Measurements from ENCODE around the gene RBP7. TPM values are rescaled to one million over a fixed set of nuclear protein-coding genes. Genes with fewer than 3 reads are reported as not detected.

The RBP7 gene
- total and polyA plus RNA-seq, 2 of the 4 experiments (the other 2 are of a cell fraction) = 0.17 TPM; not detected in 1

DNA sequence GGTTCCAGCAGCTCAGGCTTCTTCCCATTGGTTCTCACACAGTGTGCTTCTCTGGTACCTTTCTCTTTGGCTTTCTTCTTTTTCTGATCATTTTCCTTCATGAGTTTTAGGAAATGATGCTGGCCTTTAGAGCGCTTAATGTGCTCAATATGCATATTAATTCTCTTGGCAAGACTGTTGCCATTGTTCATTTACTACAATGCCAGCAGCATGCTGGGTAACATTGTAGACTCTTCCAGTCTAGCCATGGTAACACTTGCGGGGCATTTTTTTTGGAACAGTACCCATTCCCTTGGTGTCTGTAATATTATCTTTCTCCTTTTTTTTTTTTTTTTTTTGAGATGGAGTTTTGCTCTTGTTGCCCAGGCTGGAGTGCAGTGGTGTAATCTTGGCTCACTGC is 57.4 kb downstream of the RBP7 start:
- H3K27ac ChIP-seq (ENCODE audit: insufficient read depth, low read length) = no peak overlapping the region
- no peak overlapping the region for H4K8ac ChIP-seq (ENCODE audit: low read depth in 2 of 2, low read length in 2 of 2)
- H2BK15ac ChIP-seq (ENCODE audit: low read depth, low read length) = no peak overlapping the region
- H4K91ac ChIP-seq (ENCODE audit: insufficient read depth, low read depth, low read length) = no peak overlapping the region
- no peaks in the 10 kb centered on the region for H3K9me3 ChIP-seq (ENCODE audit: control insufficient read depth, insufficient read depth, low read length)
- ChIA-PET POLR2A (ENCODE audit: unreplicated experiment) (no interaction called here), CTCF (interaction anchor here (0.6 kb wide), 1 partner anchor 8 kb away, joined by 3 read pairs; no protein-coding TSS in a partner anchor)
- H3K18ac ChIP-seq (ENCODE audit: low read depth, low read length) = no peak overlapping the region
- ATAC-seq (ENCODE audit: low read depth) (no peak), DNase-seq (no peak)
- H3K56ac ChIP-seq (ENCODE audit: extremely low read depth, insufficient read depth, low read length) = no peak overlapping the region
- H3K4ac ChIP-seq (ENCODE audit: low read depth, low read length) = no peak overlapping the region
- no peak for TF ChIP-seq RCOR1 (IDR thresholded peaks at IDR 0.05; ENCODE audit: insufficient replicate concordance, low read length)
- no peak for TF ChIP-seq MAFK (IDR thresholded peaks at IDR 0.05; ENCODE audit: low read depth, low read length)
- no peak for TF ChIP-seq CHD1 (IDR thresholded peaks at IDR 0.05; ENCODE audit: low read depth, low read length)
- no peak for TF ChIP-seq RAD21 (IDR thresholded peaks at IDR 0.05; ENCODE audit: low read length)
- TF ChIP-seq, protein P1, sequence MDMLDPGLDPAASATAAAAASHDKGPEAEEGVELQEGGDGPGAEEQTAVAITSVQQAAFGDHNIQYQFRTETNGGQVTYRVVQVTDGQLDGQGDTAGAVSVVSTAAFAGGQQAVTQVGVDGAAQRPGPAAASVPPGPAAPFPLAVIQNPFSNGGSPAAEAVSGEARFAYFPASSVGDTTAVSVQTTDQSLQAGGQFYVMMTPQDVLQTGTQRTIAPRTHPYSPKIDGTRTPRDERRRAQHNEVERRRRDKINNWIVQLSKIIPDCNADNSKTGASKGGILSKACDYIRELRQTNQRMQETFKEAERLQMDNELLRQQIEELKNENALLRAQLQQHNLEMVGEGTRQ (IDR thresholded peaks at IDR 0.05; ENCODE audit: low read depth, low read length) = no peak
- TF ChIP-seq NFE2L2 (IDR thresholded peaks at IDR 0.05; ENCODE audit: low read depth, low read length) = no peak
- TF ChIP-seq POLR2A (IDR thresholded peaks at IDR 0.05; ENCODE audit: low read depth, low read length) = no peak
- TF ChIP-seq, protein P2, sequence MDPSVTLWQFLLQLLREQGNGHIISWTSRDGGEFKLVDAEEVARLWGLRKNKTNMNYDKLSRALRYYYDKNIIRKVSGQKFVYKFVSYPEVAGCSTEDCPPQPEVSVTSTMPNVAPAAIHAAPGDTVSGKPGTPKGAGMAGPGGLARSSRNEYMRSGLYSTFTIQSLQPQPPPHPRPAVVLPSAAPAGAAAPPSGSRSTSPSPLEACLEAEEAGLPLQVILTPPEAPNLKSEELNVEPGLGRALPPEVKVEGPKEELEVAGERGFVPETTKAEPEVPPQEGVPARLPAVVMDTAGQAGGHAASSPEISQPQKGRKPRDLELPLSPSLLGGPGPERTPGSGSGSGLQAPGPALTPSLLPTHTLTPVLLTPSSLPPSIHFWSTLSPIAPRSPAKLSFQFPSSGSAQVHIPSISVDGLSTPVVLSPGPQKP (IDR thresholded peaks at IDR 0.05; ENCODE audit: borderline replicate concordance, low read depth, low read length) = no peak
- TF ChIP-seq MAZ (IDR thresholded peaks at IDR 0.05; ENCODE audit: borderline replicate concordance, low read depth, low read length) = no peak
- TF ChIP-seq SMC3 (IDR thresholded peaks at IDR 0.05; ENCODE audit: low read depth, low read length) = no peak
- TF ChIP-seq CEBPB (IDR thresholded peaks at IDR 0.05; ENCODE audit: low read depth, low read length) = no peak
- no peak for TF ChIP-seq RFX5 (IDR thresholded peaks at IDR 0.05; ENCODE audit: low read depth, low read length)
- TF ChIP-seq FOS (IDR thresholded peaks at IDR 0.05; ENCODE audit: low read depth, low read length) = no peak
- TF ChIP-seq, protein P3, sequence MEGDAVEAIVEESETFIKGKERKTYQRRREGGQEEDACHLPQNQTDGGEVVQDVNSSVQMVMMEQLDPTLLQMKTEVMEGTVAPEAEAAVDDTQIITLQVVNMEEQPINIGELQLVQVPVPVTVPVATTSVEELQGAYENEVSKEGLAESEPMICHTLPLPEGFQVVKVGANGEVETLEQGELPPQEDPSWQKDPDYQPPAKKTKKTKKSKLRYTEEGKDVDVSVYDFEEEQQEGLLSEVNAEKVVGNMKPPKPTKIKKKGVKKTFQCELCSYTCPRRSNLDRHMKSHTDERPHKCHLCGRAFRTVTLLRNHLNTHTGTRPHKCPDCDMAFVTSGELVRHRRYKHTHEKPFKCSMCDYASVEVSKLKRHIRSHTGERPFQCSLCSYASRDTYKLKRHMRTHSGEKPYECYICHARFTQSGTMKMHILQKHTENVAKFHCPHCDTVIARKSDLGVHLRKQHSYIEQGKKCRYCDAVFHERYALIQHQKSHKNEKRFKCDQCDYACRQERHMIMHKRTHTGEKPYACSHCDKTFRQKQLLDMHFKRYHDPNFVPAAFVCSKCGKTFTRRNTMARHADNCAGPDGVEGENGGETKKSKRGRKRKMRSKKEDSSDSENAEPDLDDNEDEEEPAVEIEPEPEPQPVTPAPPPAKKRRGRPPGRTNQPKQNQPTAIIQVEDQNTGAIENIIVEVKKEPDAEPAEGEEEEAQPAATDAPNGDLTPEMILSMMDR (conservative IDR thresholded peaks at IDR 0.05; ENCODE audit: low read depth, low read length) = no peak
- TF ChIP-seq BHLHE40 (IDR thresholded peaks at IDR 0.05; ENCODE audit: low read depth, low read length) = no peak
- no peak for TF ChIP-seq MXI1 (IDR thresholded peaks at IDR 0.05; ENCODE audit: borderline replicate concordance, low read depth, low read length)
- H3K23ac ChIP-seq (ENCODE audit: low read depth, low read length) = no peak overlapping the region
- no peak overlapping the region for H3K14ac ChIP-seq (replicated peaks; ENCODE audit: low read depth, low read length)
- H2AK9ac ChIP-seq (replicated peaks; ENCODE audit: low read depth, low read length, poor library complexity) = no peak overlapping the region
- peaks cover 42% of the 10 kb centered on the region for H4K20me1 ChIP-seq (ENCODE audit: insufficient read depth, low read length)
- in situ Hi-C loops (cut with MboI; ENCODE audit: low sequenced_read_pairs) (no loop called here), intact Hi-C loops (cut with micrococcal nuclease) (no loop called here), dilution Hi-C loops (cut with HindIII; ENCODE audit: low sequenced_read_pairs, unreplicated experiment) (no loop called here)
- H2AK5ac ChIP-seq (ENCODE audit: low read depth, low read length) = no peak overlapping the region
- no peak overlapping the region for H4K5ac ChIP-seq (ENCODE audit: low read depth, low read length)
- H3K9ac ChIP-seq (ENCODE audit: low read depth, low read length) = no peak overlapping the region
- peaks cover 38 to 88% of the 10 kb centered on the region in 2 experiments for H3K79me1 ChIP-seq (ENCODE audit: low read depth in 1 of 2, low read length in 2 of 2)
- no peak overlapping the region for H3K4me2 ChIP-seq (ENCODE audit: low read depth, low read length)
- H2AFZ ChIP-seq (replicated peaks; ENCODE audit: low read length, poor library complexity) = no peak overlapping the region
- H2BK120ac ChIP-seq (ENCODE audit: low read depth, low read length) = no peak overlapping the region
- H2BK20ac ChIP-seq (ENCODE audit: low read depth, low read length) = no peak overlapping the region
- H2BK5ac ChIP-seq (ENCODE audit: low read depth, low read length, poor library complexity, severe bottlenecking) = no peak overlapping the region
- peaks cover 6% of the 10 kb centered on the region for H3K4me1 ChIP-seq (ENCODE audit: control insufficient read depth, insufficient read depth, low read length)
- WGBS, 2 experiments (ENCODE audit: extremely low coverage in 2 of 2, insufficient read length in 1 of 2) = no CpG with 5 or more reads among the region's 2 CpGs
- BruUV-seq (replicated peaks) = no TSS peak
- H3K27me3 ChIP-seq (ENCODE audit: control insufficient read depth, insufficient read depth, low read length) = no peaks in the 10 kb centered on the region
- H3K36me3 ChIP-seq (ENCODE audit: control insufficient read depth, insufficient read depth, low read length) = peaks cover 2% of the 10 kb centered on the region
- H3K4me3 ChIP-seq (ENCODE audit: insufficient read depth, low read depth, low read length) = no peak overlapping the region
- peaks cover 15% of the 10 kb centered on the region for H3K9me1 ChIP-seq (ENCODE audit: insufficient read depth, low read length)
